GM12878 (cell line): ENCODE results near the gene CCT4. TPM values are rescaled to one million over a fixed set of nuclear protein-coding genes. Genes with fewer than 3 reads are reported as not detected.

Experiments
- CEBPB ChIP-seq, 2 experiments: fragments of 150-350 bp in 1 of 2; IDR thresholded peaks; 2 replicates each; pipeline ENCODE4 v1.6.1; 2012 to 2014; ENCODE audit warnings: low read depth in 2 of 2, low read length in 2 of 2, borderline replicate concordance in 1 of 2, inconsistent platforms in 1 of 2
- EGR1 ChIP-seq, 2 experiments: IDR thresholded peaks; 1 replicate in 1 of 2; 2 replicates in 1 of 2; pipeline ENCODE4 v1.6.1; 2011 to 2012; ENCODE audit warnings: low read depth in 2 of 2, low read length in 2 of 2, borderline replicate concordance in 1 of 2, mild to moderate bottlenecking in 1 of 2, moderate library complexity in 1 of 2
- FOS ChIP-seq: IDR thresholded peaks from 3 replicates; pipeline ENCODE4 v1.6.1; 2011; ENCODE audit warnings: borderline replicate concordance; ENCODE audit not compliant: insufficient read length; ENCODE audit errors: extremely low read depth
- IKZF1 ChIP-seq: fragments of 450-650 bp; conservative IDR thresholded peaks from 2 replicates; pipeline ENCODE4 v1.6.1; 2017; ENCODE audit warnings: antibody characterized with exemption, mild to moderate bottlenecking
- JUNB ChIP-seq: IDR thresholded peaks from 2 replicates; pipeline ENCODE4 v1.6.1; 2016; ENCODE audit warnings: antibody characterized with exemption, mild to moderate bottlenecking
- KLF5 ChIP-seq: fragments of 450-650 bp; IDR thresholded peaks from 2 replicates; pipeline ENCODE4 v1.6.1; 2014; ENCODE audit warnings: mild to moderate bottlenecking; ENCODE audit not compliant: partially characterized antibody
- LARP7 ChIP-seq: fragments of 450-650 bp; IDR thresholded peaks from 2 replicates; pipeline ENCODE4 v1.6.1; 2017; ENCODE audit warnings: mild to moderate bottlenecking
- NBN ChIP-seq: fragments of 450-650 bp; IDR thresholded peaks from 2 replicates; pipeline ENCODE4 v1.6.1; 2016
- NFXL1 ChIP-seq: fragments of 450-650 bp; IDR thresholded peaks from 2 replicates; pipeline ENCODE4 v1.6.1; 2017; ENCODE audit warnings: antibody characterized with exemption, mild to moderate bottlenecking, borderline replicate concordance
- NR2C1 ChIP-seq: fragments of 450-650 bp; IDR thresholded peaks from 2 replicates; pipeline ENCODE4 v1.6.1; 2017; ENCODE audit warnings: antibody characterized with exemption, mild to moderate bottlenecking, moderate library complexity
- PBX3 ChIP-seq: IDR thresholded peaks from 2 replicates; pipeline ENCODE4 v1.6.1; 2011; ENCODE audit warnings: mild to moderate bottlenecking, low read depth, low read length, moderate library complexity; ENCODE audit not compliant: insufficient replicate concordance
- RAD51 ChIP-seq: fragments of 450-650 bp; IDR thresholded peaks from 2 replicates; pipeline ENCODE4 v1.6.1; 2016; ENCODE audit warnings: moderate library complexity, mild to moderate bottlenecking, inconsistent platforms
- RCOR1 ChIP-seq: conservative IDR thresholded peaks from 2 replicates; pipeline ENCODE4 v1.6.1; 2012; ENCODE audit warnings: low read depth, low read length, improper control_type of control experiment
- RUNX3 ChIP-seq: IDR thresholded peaks from 2 replicates; pipeline ENCODE4 v1.6.1; 2012; ENCODE audit warnings: low read length, inconsistent platforms
- SMAD5 ChIP-seq: IDR thresholded peaks from 2 replicates; pipeline ENCODE4 v1.6.1; 2016; ENCODE audit warnings: antibody characterized with exemption, low read depth
- SPI1 ChIP-seq: IDR thresholded peaks from 2 replicates; pipeline ENCODE4 v1.6.1; 2011; ENCODE audit warnings: low read depth, mild to moderate bottlenecking, low read length, moderate library complexity, borderline replicate concordance; ENCODE audit not compliant: insufficient read depth
- TCF3 ChIP-seq: IDR thresholded peaks from 2 replicates; pipeline ENCODE4 v1.6.1; 2012; ENCODE audit warnings: low read depth, mild to moderate bottlenecking, low read length, borderline replicate concordance; ENCODE audit not compliant: insufficient read depth
- ZNF24 ChIP-seq: fragments of 450-650 bp; IDR thresholded peaks from 2 replicates; pipeline ENCODE4 v1.6.1; 2017; ENCODE audit warnings: antibody characterized with exemption, mild to moderate bottlenecking
- ZNF274 ChIP-seq: IDR thresholded peaks from one replicate; pipeline ENCODE4 v1.8.0; 2011; ENCODE audit not compliant: insufficient read length, insufficient read depth
- polyA plus RNA-seq, 11 experiments: library from polyadenylated mRNA; depleted of rRNA in 4 of 11; unstranded in 6 of 11; stranded (reverse) in 5 of 11; fragments of >200 nt; fragmentation: Nextera tagmentation in 4 of 11; fragmentation: Illumina TruSeq in 1 of 11; extraction: Ambion mirVana in 4 of 11; extraction: Trizol in 1 of 11; gene quantifications; 1 replicate in 1 of 11; 2 replicates in 10 of 11; pipeline versions ENCODE4 v1.2.1 to v1.2.3, GENCODE V29; 2011 to 2016; ENCODE audit warnings: inconsistent platforms in 2 of 11, missing spikeins in 2 of 11, low read depth in 1 of 11
- total RNA-seq, 4 experiments: library from RNA; depleted of rRNA in 3 of 4; stranded (reverse); fragments of >200 nt in 3 of 4; fragmentation: Illumina TruSeq in 1 of 4; extraction: Trizol in 1 of 4; gene quantifications; 2 replicates each; pipeline versions ENCODE4 v1.2.1 to v1.2.3, GENCODE V29; 2013 to 2021
- TF ChIP-seq, protein P1 (sequence below): IDR thresholded peaks from 2 replicates; pipeline ENCODE4 v1.6.1; 2012; ENCODE audit warnings: low read depth, low read length, improper control_type of control experiment
- TF ChIP-seq, protein P2 (sequence below): IDR thresholded peaks from 2 replicates; pipeline ENCODE4 v1.6.1; 2012; ENCODE audit warnings: mild to moderate bottlenecking, low read depth, low read length
- TF ChIP-seq, protein P3 (sequence below): fragments of 450-650 bp; conservative IDR thresholded peaks from 2 replicates; pipeline ENCODE4 v1.6.1; 2017; ENCODE audit warnings: mild to moderate bottlenecking, moderate library complexity
- TF ChIP-seq, protein P4 (sequence below): IDR thresholded peaks from 2 replicates; pipeline ENCODE4 v1.6.1; 2011; ENCODE audit warnings: low read depth, mild to moderate bottlenecking, low read length, moderate library complexity, borderline replicate concordance; ENCODE audit errors: extremely low read depth

CCT4 gene
- total and polyA plus RNA-seq, 10 of the 15 experiments (the other 5 are each of a cell fraction or from before 2014, with no cell fraction given) = 76.6 to 320 (median 211) TPM

GRCh38 chr2:61853847-61854563 is 34.5 kb downstream of the CCT4 start, which contains the start of gene FAM161A (continued):
- TF ChIP-seq, protein P1, sequence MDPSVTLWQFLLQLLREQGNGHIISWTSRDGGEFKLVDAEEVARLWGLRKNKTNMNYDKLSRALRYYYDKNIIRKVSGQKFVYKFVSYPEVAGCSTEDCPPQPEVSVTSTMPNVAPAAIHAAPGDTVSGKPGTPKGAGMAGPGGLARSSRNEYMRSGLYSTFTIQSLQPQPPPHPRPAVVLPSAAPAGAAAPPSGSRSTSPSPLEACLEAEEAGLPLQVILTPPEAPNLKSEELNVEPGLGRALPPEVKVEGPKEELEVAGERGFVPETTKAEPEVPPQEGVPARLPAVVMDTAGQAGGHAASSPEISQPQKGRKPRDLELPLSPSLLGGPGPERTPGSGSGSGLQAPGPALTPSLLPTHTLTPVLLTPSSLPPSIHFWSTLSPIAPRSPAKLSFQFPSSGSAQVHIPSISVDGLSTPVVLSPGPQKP = peak; percentile 29; the same call in 1 of the 2 replicates
- TF ChIP-seq RCOR1 = no peak
- TF ChIP-seq NFXL1 = no peak
- no peak; the same call in 1 of the 2 replicates for TF ChIP-seq SMAD5
- no peak for TF ChIP-seq CEBPB (IDR thresholded peaks at IDR 0.05; ENCODE audit: borderline replicate concordance in 1 of 2, low read depth in 2 of 2, low read length in 2 of 2)
- TF ChIP-seq NR2C1 = no peak
- TF ChIP-seq LARP7 = peak; percentile 83
- TF ChIP-seq JUNB = no peak
- no peak for TF ChIP-seq FOS
- TF ChIP-seq ZNF24 = no peak
- peak; percentile 62; the same call in 1 of the 2 replicates for TF ChIP-seq NBN
- no peak for TF ChIP-seq PBX3
- TF ChIP-seq RAD51 = no peak
- TF ChIP-seq IKZF1 = peak; percentile 39; the same call in 1 of the 2 replicates
- TF ChIP-seq, protein P2, sequence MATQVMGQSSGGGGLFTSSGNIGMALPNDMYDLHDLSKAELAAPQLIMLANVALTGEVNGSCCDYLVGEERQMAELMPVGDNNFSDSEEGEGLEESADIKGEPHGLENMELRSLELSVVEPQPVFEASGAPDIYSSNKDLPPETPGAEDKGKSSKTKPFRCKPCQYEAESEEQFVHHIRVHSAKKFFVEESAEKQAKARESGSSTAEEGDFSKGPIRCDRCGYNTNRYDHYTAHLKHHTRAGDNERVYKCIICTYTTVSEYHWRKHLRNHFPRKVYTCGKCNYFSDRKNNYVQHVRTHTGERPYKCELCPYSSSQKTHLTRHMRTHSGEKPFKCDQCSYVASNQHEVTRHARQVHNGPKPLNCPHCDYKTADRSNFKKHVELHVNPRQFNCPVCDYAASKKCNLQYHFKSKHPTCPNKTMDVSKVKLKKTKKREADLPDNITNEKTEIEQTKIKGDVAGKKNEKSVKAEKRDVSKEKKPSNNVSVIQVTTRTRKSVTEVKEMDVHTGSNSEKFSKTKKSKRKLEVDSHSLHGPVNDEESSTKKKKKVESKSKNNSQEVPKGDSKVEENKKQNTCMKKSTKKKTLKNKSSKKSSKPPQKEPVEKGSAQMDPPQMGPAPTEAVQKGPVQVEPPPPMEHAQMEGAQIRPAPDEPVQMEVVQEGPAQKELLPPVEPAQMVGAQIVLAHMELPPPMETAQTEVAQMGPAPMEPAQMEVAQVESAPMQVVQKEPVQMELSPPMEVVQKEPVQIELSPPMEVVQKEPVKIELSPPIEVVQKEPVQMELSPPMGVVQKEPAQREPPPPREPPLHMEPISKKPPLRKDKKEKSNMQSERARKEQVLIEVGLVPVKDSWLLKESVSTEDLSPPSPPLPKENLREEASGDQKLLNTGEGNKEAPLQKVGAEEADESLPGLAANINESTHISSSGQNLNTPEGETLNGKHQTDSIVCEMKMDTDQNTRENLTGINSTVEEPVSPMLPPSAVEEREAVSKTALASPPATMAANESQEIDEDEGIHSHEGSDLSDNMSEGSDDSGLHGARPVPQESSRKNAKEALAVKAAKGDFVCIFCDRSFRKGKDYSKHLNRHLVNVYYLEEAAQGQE = 0 out of 2 replicates have a peak, but pooled peaks have one; percentile 9
- TF ChIP-seq KLF5 = no peak
- no peak for TF ChIP-seq ZNF274
- TF ChIP-seq, protein P3, sequence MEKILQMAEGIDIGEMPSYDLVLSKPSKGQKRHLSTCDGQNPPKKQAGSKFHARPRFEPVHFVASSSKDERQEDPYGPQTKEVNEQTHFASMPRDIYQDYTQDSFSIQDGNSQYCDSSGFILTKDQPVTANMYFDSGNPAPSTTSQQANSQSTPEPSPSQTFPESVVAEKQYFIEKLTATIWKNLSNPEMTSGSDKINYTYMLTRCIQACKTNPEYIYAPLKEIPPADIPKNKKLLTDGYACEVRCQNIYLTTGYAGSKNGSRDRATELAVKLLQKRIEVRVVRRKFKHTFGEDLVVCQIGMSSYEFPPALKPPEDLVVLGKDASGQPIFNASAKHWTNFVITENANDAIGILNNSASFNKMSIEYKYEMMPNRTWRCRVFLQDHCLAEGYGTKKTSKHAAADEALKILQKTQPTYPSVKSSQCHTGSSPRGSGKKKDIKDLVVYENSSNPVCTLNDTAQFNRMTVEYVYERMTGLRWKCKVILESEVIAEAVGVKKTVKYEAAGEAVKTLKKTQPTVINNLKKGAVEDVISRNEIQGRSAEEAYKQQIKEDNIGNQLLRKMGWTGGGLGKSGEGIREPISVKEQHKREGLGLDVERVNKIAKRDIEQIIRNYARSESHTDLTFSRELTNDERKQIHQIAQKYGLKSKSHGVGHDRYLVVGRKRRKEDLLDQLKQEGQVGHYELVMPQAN = peak; percentile 99
- TF ChIP-seq TCF3 = no peak
- no peak for TF ChIP-seq EGR1 (IDR thresholded peaks at IDR 0.05; ENCODE audit: borderline replicate concordance in 1 of 2, low read depth in 2 of 2, low read length in 2 of 2)
- TF ChIP-seq RUNX3 = no peak
- TF ChIP-seq, protein P4, sequence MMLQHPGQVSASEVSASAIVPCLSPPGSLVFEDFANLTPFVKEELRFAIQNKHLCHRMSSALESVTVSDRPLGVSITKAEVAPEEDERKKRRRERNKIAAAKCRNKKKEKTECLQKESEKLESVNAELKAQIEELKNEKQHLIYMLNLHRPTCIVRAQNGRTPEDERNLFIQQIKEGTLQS = no peak
- TF ChIP-seq SPI1 = no peak
